NCI-H187 (cell line): ENCODE results near the gene ZFPM1.

ENCODE experiments used
- DNase-seq, 2 experiments: peaks; one replicate each; lab custom pipeline; 2025; lab: John Stamatoyannopoulos, UW

Gene ZFPM1

DNA sequence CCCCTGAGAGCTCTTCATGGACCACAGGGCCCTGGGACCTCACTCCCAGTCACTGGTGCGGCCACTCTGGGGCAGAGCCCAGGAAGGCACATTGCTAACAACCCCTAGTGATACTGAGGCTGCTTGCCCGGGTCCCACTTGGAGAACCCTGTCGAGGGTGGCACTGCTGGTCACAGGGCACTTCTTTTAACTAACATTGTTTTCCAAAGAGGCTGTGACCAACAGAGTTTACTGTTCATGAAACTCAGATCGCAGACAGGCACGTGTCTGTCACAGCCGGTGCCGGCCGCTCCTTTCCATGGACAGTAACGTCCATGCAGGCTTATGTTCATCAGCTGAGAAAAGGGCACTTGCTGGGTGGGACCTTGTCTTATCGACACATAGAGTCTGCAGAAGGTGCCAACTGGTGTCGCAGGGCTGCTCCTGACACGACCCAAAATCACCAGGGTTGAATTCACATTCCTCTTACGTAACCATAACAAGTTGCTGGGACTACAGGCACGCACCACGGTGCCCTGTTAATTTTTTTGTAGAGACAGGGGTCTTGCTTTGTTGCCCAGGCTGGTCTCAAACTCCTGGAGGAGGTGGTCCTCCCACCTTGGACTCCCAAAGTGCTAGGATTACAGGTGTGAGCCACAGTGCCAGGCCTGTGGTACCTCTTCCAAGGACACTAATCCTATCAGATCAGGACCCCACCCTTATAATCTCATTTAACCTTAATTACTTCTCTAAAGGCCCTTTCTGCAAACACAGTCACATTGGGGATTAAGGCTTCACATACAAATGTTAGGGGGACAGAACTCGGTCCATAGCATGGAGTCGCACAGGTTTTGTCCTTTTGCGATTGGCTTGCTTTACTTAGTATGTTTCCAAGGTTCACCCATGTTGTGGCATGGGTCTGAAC lies 115.9 kb downstream of the ZFPM1 start:
- no peak for DNase-seq

DNA sequence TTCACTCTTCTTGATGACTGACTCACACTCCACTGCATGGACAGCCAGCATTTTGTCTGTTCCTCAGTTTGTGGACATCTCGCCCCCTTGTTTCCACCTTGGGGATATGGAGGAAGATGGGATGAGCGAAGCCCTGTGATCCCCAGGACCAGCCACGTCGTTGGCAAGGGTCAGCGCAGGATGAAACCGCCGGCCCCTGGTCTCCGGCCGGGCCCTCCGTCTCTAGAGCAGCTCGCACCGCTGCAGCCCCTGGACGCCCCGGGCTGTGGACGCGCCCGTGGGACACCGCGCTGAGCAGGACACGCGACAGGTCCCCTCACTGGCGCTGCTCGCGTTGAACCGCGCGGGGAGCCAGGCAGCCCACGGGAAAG lies 116.5 kb downstream of the ZFPM1 start:
- no peak for DNase-seq

GRCh38 chr16:88569985-88570690 lies 117.1 kb downstream of the ZFPM1 start, which contains the start of gene ZC3H18:
ZC3H18 (plus strand) TSS chr16:88570403; CDS start chr16:88577124, 6,721 bp downstream.
- peak; percentile 75 to 87 for DNase-seq

GRCh38 chr16:88570691-88571092 lies 117.6 kb downstream of the ZFPM1 start:
- no peak for DNase-seq

DNA sequence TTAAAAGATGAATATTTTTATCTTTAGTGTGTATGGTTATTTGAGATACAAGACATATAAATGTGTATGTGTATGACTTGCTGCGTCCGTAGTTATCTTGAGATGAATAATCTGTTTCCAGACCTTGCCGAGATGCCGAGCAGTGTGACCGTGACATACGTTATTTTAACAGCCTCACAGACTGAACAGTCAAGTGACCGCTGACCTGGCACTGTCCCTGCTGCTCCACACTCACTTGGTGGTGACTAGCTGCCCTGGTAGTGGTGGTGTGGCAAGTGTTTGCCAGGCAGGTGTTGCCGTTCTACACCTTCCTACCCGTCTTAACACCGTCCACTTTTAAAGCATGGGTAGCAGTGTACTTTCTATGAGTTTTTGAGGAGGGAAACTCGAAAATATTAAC lies 122.2 kb downstream of the ZFPM1 start:
- DNase-seq = no peak

GRCh38 chr16:88576307-88576706 lies 123.2 kb downstream of the ZFPM1 start:
- no peak for DNase-seq

GRCh38 chr16:88577166-88577565 lies 124.1 kb downstream of the ZFPM1 start:
- no peak for DNase-seq

GRCh38 chr16:88578446-88579313 lies 125.6 kb downstream of the ZFPM1 start:
- DNase-seq = no peak

- DNase-seq = no peak
Measured at GRCh38 chr16:88580371-88580770, 127.3 kb downstream of the ZFPM1 start.

DNA sequence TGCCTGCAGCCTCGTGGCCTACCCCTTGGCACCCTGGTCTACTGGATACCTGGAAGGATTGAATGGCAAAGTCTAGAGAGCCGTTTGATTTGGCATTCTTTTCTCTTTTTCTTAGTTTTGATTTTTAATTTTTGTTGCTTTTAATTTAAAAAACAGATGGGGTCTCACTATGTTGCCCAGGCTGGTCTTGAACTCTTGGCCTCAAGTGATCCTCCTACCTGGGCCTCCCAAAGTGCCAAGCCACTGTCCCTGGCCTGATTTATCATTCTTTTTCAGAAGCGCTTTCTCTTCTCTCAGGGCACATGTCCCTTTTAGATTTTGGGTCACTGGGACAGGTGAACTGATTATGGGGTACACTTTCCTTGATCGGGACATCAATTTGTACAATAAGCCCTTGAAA lies 128.0 kb downstream of the ZFPM1 start:
- DNase-seq = no peak

- DNase-seq = no peak
Measured at GRCh38 chr16:88582912-88583575, 130.0 kb downstream of the ZFPM1 start.

- DNase-seq = no peak
Measured at GRCh38 chr16:88584676-88585075, 131.6 kb downstream of the ZFPM1 start.

GRCh38 chr16:88585269-88585668 lies 132.2 kb downstream of the ZFPM1 start:
- no peak for DNase-seq

DNA sequence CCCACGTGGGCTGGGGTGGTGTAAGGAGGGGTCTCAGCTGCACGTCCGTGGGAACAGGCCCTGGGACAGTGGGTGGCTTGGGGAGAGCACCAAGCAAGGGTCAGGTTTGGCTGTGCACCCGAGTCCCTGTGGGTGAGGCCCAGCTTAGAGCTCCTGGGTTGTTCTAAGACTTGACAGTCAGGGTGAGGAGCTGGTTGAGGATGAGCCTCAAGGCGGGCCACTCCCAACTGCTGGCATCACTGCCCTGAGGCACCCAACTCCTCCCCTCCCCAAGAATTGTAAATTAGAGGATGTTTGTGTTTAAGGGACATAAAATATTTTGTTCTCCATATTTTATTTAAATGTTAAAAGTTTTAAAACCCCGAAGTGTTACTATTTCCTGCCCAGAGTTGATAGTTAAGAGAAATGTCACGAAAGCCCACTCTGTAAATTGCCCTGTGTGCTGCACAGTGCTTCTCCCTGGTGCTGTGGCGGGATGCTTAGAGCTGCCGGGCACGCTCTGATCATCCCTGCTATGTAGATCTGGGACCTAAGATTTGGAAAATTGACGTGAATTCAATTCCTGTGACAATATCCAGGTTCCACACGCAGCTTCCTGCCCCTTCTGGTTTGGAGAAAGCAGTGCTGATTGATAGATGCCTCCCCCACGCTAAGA lies 133.0 kb downstream of the ZFPM1 start:
- DNase-seq = no peak
